Measurements from ENCODE around the gene OR13C5. TPM values are rescaled to one million over a fixed set of nuclear protein-coding genes. Genes with fewer than 3 reads are reported as not detected.

The OR13C5 gene
- total RNA-seq, 2 donors from 2014 or later = not detected

- Mint-ChIP-seq H3K4me3 (no peak overlapping the region), H3K36me3 (ENCODE audit: low read depth) (no peaks in the 10 kb centered on the region), H3K27ac (no peak overlapping the region), H3K4me1 (peaks cover 3% of the 10 kb centered on the region), H3K27me3 (ENCODE audit: insufficient read depth) (no peaks in the 10 kb centered on the region), H3K9me3 (peaks cover 14% of the 10 kb centered on the region)
- Histone ChIP-seq H3K9ac (ENCODE audit: extremely low read depth, low read length, poor library complexity, severe bottlenecking) (no peak overlapping the region), H3K9me3 (ENCODE audit: control insufficient read depth, low read length) (no peaks in the 10 kb centered on the region), H3K4me3 (ENCODE audit: low read length) (no peak overlapping the region), H3K27me3 (ENCODE audit: control insufficient read depth, insufficient read depth, low read length, poor library complexity, severe bottlenecking) (no peaks in the 10 kb centered on the region), H3K4me1 (ENCODE audit: control insufficient read depth, insufficient read depth, low read length) (no peaks in the 10 kb centered on the region), H3K27ac (ENCODE audit: low read depth, low read length) (no peak overlapping the region), H3K36me3 (ENCODE audit: control insufficient read depth, insufficient read depth, low read length) (no peaks in the 10 kb centered on the region)
- no peak for DNase-seq
- WGBS, 2 experiments (ENCODE audit: insufficient coverage in 1 of 2, insufficient read length in 1 of 2) = no CpG with 5 or more reads among the region's 1 CpG
- TF ChIP-seq CTCF (conservative IDR thresholded peaks at IDR 0.05) = no peak
These were observed 43.7 kb downstream of the OR13C5 start for GRCh38 chr9:104555521-104555920.

- H3K9ac ChIP-seq (ENCODE audit: extremely low read depth, low read length, poor library complexity, severe bottlenecking) = no peak overlapping the region
- Mint-ChIP-seq H3K36me3 (ENCODE audit: low read depth) (no peaks in the 10 kb centered on the region), H3K4me1 (peaks cover 3% of the 10 kb centered on the region), H3K27me3 (ENCODE audit: insufficient read depth) (no peaks in the 10 kb centered on the region), H3K4me3 (no peak overlapping the region), H3K9me3 (peaks cover 5% of the 10 kb centered on the region), H3K27ac (no peak overlapping the region)
- no peaks in the 10 kb centered on the region for H3K9me3 ChIP-seq (ENCODE audit: control insufficient read depth, low read length)
- 88% methylated on average over 1 of the region's 1 CpG; no CpG with 5 or more reads in 1 of the 2 experiments for WGBS, 2 experiments (ENCODE audit: insufficient coverage in 1 of 2, insufficient read length in 1 of 2)
- H3K4me1 ChIP-seq (ENCODE audit: control insufficient read depth, insufficient read depth, low read length) = no peaks in the 10 kb centered on the region
- no peak for DNase-seq
- no peaks in the 10 kb centered on the region for H3K36me3 ChIP-seq (ENCODE audit: control insufficient read depth, insufficient read depth, low read length)
- no peak for TF ChIP-seq CTCF (conservative IDR thresholded peaks at IDR 0.05)
- no peaks in the 10 kb centered on the region for H3K27me3 ChIP-seq (ENCODE audit: control insufficient read depth, insufficient read depth, low read length, poor library complexity, severe bottlenecking)
- H3K4me3 ChIP-seq (ENCODE audit: low read length) = no peak overlapping the region
- H3K27ac ChIP-seq (ENCODE audit: low read depth, low read length) = no peak overlapping the region
These were observed 46.0 kb downstream of the OR13C5 start for GRCh38 chr9:104553261-104553660.

Other genes starting within 250 kb of the OR13C5 start
- gene OR13F1, start 95.2 kb downstream of the OR13C5 start, total RNA-seq = not detected
- not detected for gene OR13C4, start 72.2 kb downstream of the OR13C5 start, total RNA-seq
- gene OR13C3, start 62.6 kb downstream of the OR13C5 start, total RNA-seq = not detected
- gene OR13C8, start 30.2 kb downstream of the OR13C5 start, total RNA-seq = not detected
- gene OR13C2, start 6.2 kb upstream of the OR13C5 start, total RNA-seq = not detected
- not detected for gene OR13C9, start 18.8 kb upstream of the OR13C5 start, total RNA-seq
- gene OR13D1, start 95.1 kb upstream of the OR13C5 start, total RNA-seq = not detected
- 10 to 100 TPM; 18.8 to 20.5 TPM for gene NIPSNAP3A, start 148.3 kb upstream of the OR13C5 start, total RNA-seq
- gene NIPSNAP3B, start 164.7 kb upstream of the OR13C5 start, total RNA-seq = 1 to 10 TPM in 1 of 2 donors, under 1 TPM in 1; 0.91 to 1.7 TPM

All from endodermal cell (in vitro differentiated cells).